GM21423 (cell line): ENCODE results near the gene PAIP2B.

Source experiments
- ATAC-seq: cut with Tn5 transposase; IDR thresholded peaks from one replicate; pipeline ENCODE4 v1.9.1; 2021; ENCODE audit warnings: mild to moderate bottlenecking, moderate library complexity; ENCODE audit not compliant: unreplicated experiment

The PAIP2B gene

DNA sequence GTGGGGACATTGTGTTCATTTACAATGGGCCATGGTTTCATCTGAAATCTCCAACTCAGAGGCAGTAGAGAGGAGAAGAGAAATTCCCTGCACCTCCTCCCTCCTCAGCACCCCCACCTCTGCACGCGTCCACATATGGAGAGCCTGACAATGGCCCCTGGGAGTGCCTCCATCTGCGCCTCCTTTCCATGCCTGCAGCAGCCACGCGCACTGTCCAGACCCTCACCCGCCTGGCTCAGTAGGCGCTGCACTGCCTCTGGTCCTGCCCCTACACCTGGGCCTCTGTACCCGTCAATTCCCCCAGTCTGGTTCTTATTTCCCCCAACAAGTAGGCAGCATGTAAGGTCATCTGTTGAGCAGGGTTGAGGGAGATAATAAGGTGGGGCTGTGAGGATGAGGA lies 72.6 kb downstream of the PAIP2B start:
- no peak for ATAC-seq

DNA sequence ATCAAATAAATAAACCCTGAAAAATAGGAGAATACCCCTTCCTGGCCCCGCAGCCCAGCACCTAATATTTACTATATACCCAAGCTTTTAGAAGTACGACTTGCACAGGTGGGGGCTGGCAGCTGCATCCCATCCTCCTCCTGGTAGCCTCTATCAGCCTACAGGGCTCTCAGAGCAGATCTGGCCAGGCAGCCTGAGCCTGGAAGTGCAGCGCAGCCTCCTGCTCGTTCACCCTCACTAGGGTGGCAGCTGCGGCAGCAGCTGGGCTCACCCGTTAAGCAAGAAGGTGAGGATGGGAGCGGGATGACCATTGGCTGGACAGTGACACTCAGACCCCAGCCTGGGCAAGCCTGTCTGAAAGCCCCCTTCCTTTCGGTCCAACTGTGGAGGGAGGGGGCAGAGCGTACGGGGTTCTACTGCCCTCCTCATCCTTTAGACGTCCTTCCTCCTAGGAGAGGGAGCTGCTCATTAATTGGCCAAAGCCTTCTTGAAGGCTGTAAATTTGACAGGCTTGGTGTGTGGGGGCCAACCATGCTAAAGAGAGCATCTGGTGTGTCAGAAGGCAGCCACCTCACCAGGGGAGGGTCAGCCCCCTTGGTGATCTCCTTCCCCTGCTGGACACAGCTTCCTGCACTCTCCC lies 73.2 kb downstream of the PAIP2B start:
- ATAC-seq, result no peak

DNA sequence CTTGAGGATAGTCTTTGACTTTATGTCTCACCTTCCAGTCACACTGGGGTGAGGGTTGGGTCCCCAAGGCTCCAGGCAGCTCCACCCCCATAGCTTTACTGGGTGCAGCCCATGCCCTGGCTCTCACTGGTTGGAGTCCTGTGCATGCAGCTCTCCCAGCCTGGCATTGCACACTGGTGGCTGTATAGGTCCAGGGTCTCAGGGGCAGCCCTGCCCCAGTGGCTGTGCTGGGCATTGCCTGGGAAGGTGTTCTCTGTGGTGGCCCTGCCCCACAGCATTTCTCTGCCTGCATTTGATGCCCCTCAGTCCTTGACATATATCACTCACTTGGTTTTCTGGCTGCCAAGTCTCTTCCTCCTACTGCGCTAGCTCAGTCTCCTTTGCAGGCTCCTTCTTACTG lies 75.3 kb downstream of the PAIP2B start:
- ATAC-seq, result no peak

DNA sequence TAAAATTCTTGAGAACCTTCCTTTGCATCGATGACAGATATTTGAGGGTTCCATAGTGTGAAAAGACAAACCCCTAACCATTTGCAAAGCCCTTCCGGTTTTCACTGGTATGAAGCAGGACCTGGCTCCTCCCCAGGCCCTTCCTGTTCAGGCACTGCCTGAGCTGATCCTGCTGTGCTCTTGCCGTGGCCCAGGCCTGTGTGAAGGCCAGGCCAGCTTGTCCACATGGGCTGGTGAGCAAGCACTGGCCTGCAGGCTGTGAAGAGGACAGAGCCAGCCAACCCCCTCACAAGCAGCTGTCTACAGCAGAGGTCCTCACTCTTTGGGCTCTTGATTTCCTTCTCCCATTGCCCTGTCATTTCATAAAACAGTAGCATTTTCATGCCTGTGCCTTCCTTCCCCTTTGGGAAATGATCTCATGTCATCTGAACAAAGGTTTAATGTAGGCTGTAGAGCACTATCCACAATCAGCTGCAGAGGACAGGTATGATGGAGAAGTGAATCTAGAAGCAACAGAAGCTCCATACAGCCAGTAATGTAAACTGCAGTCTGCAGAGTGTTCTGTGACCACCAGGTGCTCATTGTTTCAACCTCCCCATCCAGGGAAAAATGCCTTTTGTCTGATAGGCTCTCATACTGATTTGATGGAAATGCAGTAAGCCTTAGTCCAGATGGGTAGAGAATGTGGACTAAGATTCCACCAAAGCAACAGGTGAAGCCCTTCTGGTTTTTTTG lies 76.7 kb downstream of the PAIP2B start:
- ATAC-seq, result no peak

DNA sequence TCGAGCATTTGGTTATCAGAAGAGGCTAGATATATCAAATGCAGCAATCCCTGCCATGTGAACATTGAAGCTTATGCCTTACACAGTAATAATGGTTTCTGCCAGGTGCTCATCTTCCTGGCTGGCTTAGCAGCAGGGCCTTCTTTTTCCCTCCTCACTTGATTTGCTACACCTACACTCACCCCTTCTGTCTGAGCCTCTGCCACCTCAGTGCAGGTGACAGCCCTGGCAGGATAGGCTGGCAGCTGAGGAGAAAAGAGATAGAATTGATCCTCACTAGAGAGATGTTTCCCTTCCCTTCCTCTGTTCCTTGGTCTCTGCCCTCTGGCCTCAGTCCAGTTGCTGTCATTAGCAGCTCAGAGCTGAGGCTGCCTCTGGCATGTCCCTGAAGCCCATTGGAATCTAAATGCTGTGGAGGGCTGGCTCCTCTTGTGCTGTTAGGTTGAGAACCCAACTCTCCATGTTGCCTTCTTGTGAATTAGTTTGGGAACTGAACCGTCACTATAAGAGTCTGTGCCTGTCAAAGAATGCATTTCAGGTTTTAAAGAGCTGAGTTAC lies 78.3 kb downstream of the PAIP2B start:
- no peak for ATAC-seq

DNA sequence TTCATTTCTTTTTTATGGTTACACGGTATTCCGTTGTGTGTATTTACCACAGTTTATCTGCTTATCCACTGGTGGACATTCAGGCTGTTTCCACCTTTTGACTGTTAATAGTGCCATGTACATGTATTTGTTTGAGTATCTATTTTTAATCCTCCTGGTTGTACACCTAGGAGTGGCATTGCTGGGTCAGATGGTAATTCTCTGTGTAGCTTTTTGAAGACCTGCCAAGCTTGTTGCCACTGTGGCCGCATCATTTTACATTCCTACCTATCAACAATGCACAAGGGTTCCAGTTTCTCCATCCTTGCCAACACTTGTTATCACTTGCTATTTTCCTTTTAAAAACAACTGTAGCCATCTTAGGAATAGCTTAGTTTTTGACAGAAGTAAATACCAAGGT lies 83.1 kb downstream of the PAIP2B start:
- ATAC-seq, result no peak

DNA sequence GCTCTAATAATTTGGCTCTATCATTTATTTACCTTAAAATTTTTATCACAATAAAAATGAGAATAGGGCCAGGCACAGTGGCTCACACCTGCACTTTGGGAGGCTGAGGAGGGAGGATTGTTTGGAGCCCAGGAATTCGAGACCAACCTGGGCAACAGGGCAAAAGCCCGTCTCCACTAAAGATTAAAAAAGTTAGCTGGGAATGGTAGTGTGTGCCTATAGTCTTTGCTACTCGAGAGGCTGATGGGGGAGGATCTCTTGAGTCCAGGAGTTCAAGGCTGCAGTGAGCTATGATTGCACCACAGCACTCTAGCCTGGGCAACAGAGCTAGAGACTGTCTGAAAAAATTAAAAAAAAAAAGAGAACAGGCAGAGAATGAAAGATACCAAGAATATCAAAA lies 90.7 kb downstream of the PAIP2B start:
- no peak for ATAC-seq

DNA sequence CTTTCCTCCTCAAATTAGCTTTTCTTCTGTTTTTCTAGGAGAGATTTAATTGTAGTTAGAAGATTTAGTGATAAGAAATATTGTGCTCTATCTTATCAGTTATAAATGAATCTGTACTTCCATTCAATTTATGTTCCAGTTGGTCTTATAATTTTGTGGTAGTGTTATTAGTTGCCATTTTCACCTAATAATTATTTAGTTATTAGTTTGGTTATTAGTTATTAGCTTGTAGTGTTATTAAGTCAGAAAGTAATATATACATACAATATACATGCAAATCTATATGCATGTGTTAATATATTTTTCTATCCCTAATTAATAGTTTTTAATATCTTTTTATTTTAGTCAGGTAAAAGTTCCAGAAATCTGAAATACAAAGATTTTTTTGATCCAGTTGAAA lies 93.3 kb downstream of the PAIP2B start:
- ATAC-seq, result no peak
